HG03045 (cell line): Measurements from ENCODE around the gene TMEM181.
"Not testable (repeated sequence)": the region's sequence is repeated elsewhere in the genome, so short reads cannot be mapped to it uniquely, and the experiment has no call there.

Experiments used
- ATAC-seq: cut with Tn5 transposase; IDR thresholded peaks from one replicate; pipeline ENCODE4 v1.9.1; 2021; ENCODE audit warnings: mild to moderate bottlenecking, moderate library complexity; ENCODE audit not compliant: unreplicated experiment

Gene TMEM181

DNA sequence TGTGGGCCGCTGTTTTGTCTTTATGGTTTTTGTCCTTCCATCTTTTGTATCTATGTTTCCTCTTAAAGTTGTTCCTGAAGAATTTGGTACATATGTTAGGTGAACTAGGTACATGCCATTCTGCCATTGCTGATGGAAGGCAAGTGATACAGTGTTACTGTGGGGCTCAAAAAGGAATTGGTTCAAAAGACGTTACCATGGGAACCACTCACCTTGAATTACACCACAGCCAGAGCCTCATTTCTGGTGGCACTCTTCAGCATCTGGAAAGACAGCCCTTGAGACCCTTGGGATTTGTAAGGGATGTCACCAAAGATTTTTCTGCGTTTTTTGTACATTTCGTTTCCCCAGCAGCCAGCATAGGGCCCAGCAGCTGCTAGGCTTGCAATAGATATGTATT is 31.9 kb downstream of the TMEM181 start:
- ATAC-seq: no peak

DNA sequence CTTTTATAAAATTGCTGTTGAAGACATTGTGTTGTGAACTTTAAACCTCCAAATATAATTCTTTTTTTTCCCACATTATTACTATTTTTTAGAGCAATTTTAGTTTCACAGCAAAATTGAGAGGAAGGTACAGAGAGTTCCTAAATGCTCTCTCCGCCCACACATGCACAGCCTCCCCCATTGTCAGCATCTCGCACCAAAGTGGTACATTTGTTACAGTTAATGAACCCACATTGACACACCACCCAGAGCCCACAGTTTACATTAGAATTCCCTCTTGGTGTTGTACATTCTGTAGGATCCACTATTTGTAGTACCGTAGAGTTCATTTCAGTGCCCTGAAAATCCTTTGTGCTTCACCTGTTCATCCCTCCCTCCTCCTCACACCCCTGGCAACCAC is 33.8 kb downstream of the TMEM181 start:
- ATAC-seq: no peak

DNA sequence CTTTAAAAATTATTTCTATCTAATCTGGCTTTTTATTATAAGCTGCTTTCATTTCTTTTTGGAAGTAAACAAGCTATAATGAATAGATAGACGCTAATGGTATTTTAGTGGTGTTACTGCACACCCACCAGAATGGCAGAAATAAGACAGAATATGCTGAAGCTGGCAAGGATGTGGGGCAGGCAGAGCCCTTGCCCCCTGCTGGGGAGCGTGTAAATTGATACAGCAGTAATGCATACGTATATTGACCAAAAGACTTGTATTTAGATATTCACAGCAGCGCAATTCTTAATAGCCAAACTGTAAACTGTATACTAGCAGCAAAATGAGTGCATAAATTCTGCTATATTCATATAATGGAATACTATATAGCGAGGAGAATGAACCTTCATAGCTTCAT is 35.3 kb downstream of the TMEM181 start:
- no peak for ATAC-seq

DNA sequence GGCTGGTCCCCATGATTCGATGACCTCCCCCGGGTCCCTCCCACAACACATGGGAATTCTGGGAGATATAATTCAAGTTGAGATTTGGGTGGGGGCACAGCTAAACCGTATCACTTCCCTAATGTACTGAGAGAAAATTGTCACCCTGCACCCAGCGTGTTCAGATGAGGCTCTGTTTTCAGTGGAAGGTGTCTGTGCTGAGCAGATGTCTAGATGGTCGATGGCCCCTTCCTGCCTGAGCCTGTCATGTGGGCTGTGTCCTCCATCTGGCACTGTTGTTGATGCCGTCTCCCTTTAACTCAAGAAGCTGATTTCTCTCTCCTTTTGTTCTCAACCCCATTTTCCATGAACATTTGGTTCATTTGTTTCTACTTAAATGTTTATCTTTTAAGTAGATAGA is 37.0 kb downstream of the TMEM181 start:
- no peak for ATAC-seq

DNA sequence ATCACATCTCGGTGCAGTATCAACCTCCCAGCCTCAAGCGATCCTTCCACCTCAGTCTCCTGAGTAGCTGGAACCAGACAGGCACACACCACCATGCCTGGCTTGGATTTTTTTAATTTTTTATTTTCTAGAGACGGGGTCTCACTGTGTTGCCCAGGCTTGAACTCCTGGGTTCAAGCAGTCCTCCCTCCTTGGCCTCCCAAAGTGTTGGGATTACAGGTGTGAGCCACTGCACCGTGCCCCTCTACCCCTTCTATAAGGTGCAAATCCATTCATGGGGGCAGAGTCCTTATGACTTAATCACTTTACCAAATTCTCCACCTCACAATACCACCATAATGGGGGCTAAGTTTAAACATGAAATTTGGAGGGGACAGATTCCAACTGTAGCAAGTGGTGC is 37.7 kb downstream of the TMEM181 start:
- no peak for ATAC-seq

DNA sequence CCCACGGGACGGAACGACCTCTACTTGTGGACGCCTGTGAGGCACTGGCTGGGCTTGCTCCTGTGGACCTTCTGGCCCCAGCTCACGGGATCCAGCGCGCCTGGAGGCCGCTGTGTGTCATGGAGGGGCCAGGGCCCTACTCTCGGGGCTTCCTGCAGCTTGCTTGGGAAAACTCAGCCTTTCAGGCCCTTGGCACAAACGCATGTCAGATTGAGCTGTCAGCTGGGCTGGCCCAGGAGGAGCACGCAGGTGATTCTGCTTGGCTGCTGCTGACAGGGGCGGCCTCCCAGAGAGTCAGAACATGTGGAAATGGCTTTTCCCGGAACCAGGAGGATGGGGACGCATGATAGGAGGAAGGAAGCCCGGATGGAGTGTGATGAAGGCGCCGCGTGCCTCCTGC is 39.7 kb downstream of the TMEM181 start:
- no peak for ATAC-seq

DNA sequence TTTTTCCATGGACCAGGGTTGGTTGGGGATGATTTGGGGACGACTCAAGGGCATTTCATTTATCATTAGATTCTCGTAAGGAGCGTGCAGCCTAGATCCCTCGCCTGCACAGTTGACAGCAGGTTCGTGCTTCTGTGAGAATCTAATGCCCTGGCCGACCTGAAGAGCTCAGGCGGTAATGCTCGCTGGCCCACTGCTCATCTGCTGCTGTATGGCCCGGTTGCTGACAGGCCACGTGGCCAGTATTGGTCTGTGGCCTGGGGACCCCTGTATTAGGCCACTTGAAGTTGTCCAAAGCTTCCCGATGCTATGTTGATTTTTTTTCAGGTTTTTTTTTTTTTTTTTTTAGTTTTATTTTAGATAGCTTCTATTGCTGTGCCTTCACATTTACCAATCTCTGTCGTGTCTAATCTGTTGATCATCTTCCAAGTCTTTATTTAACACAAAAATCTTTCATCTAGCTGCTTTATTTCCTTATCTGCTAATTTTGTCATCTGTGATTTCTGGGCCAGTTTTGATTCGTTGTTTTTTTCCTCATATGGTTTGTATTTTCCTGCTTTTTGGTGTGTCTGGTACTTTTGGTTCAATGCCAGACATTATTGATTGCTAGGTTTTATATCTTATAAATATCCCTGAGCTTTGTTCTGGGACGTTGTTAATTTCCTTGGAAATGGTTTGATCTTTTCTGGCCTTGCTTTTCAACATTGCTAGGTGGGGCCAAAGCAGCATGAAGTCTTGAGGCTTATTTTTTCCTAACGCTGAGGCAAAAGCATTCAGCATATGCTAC is 43.6 kb downstream of the TMEM181 start:
- no peak for ATAC-seq

DNA sequence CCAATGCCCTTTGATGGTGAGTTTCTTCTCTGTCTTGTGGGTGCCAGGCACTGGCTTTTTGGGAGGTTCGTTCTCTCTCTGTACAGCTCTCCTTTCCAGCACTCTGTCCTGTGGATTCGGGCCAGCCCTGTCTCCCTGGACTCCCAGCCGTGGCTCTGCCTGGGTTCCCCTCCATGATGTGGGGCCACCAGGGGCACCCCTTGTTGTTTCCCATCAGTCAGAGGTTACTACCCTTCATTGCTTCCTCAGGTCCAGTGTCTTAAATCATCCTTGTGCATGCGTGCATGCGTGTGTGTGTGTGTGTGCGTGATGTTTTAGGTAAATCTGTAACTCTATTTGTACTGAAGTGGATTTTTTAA is 44.1 kb downstream of the TMEM181 start:
- ATAC-seq: no peak

DNA sequence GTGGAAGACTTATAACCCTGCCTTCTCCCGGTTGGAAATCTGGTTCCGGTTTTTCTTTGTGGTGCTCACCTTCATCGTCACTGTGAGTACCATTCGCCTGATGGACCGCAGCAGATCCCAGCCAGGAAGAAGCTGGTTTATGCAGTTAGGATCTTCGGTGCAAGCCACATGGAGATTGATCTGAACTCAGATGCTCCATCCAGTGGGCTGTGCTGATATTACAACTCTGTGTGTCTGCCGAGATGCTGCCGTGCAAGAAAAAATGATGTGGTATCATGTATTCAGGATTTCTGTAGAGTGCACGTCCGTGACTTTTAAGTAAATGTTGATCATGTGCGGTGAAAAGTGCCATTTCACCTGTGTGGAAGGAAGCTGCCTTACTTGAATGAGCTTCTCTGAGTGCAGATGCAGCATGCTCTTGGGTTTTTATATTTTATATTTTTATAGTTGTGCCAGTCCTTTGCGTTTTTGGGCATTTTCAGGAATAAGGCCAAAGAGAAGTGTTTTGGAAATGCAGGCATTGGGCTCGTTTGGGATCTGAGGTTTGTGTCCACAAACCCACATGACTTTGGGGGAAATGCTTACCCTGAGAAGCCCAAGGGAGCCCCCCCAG is 45.5 kb downstream of the TMEM181 start:
- ATAC-seq: no peak

DNA sequence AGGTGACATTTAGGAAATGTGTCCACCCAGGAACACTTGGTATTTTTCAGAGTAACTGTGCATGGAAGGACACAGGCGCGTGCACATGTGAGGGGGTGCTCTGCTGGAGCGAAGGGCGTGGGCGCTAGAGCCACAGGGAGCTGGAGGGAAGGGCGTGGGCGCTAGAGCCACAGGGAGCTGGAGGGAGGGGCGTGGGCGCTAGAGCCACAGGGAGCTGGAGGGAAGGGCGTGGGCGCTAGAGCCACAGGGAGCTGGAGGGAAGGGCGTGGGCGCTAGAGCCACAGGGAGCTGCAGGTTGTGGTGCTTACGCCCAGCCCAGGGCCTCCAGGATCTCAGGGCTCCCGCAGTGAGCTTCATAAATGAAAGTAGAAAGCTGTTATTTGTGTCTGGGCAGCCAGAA is 46.1 kb downstream of the TMEM181 start:
- not testable (repeated sequence) for ATAC-seq

DNA sequence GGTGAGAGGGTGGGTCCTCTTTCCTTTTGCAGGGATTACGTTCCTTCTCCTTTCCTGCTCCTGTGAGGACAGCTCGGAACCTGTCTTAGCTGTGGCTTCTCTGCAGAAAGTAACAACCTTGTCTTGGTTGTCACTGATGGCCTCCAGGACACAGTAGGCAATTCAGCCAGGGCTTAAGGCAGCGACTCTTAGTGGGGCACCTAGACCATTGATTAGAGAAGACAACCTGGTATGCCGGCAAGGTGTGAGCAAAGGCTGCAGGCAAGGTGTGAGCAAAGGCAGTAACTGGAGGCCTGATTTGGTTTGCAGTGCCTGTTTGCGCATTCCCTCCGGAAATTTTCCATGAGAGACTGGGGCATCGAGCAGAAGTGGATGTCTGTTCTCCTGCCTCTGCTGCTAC is 47.0 kb downstream of the TMEM181 start:
- ATAC-seq: no peak

DNA sequence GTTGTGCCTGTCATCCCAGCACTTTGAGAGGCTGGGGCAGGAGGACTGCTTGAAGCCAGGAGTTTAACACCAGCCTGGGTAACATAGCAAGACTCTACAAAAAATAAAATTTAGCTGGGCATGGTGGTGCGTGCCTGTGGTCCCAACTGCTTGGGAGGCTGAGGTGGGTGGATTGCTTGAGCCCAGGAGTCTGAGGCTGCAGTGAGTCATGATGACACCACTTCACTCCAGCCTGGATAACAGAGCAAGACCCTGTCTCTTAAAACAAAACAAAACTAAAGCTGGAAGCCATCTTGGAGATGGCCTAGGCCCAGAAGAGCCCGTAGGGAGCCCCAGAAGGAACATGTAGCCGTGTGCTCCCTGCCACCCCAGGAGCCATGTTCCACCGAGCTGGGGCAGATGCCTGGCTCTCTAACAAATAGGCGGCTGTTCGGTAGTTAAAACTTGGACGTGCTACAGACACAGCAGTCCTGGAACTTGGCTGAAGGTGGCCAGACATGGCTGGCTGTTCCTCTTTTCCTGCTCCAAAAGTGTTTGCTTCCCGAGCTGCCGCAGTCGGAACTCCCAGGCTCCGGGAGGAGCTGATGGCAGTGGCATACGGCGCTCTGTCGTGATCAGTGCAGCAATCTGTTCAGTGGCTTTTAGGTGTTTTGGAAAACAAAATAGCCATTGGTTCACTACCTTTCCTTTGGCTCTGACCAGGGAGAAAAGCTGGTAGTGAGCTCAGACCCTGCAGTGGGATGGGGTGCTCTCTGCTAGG is 47.7 kb downstream of the TMEM181 start:
- ATAC-seq: no peak

DNA sequence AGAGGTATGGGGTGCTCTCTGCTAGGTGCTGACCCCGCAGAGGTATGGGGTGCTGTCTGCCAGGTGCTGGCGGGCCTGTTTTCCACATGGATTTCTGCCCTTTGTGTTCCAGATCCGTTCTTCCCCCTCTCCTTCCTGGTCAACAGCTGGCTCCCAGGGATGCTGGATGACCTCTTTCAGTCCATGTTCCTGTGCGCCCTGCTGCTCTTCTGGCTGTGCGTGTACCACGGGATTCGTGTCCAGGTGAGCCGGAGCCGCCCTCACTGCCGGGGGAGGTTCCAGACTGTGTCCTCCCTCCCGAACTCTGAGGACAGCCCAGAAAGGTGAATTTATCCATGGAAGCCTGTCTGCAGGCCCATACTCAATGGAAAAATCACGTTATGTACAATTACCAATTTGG is 48.3 kb downstream of the TMEM181 start:
- no peak for ATAC-seq

DNA sequence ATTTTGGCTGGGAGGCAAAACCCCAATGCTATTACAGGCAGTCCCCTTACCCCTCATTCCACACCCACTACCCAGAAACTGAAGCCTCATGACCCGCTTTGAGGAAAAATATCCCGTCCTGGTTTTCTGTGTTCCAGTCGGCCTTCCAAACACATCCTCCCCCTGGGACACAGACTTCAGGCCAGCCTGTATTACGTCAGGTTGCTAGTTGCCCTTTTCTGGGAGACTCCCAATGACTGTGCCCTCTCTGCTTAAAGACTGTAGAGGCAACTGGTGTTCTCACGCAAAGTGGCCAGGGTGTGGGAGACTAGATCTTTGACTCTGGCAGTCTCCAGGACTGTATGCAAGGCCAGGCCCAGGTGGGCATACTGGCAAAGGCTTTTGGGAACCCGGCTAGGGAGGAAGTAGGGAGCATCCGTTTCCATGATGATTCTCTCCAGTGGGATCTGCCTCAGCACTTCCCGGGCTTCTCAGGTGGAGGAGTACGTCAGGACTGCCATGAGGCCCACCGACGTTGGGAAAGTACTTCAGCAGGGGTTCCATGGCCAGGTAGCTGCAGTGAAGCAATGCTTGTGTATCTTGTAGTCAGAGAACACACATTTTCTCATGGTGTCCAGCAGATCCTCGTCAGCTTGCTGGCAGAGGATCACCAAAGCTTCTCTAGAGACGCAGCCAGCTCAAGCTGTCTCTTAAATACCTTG is 49.7 kb downstream of the TMEM181 start:
- ATAC-seq: no peak

DNA sequence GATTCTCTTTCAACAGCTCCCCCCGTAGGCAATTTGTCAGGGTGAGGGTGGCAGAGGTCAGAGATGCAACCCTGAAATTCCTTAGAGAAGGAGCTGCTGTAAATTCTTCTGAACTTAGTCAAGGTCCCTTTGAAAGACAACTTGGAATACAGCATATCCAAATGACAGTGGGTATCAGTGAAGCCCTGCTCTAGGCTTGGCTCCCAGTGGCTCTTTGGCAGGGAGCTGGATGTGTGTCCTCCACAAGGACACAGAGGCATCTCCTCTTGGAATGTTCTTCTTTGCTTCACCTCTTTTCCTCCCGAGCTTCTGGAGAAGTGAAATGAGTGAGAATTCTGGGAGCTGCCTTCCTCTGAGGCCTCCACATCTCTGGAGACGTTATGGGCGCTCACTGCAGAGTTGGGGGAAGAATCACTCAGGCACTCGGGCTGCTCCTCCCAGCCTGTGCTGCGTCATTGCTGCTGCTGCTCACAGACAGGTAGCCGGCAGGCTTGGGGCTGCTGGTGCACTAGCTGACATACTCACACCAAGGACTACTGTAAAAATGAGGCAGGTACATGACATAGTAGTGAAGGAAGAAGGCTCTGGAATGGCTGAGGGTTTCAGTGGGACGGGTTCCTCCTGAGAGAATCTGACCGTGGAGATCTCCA is 50.6 kb downstream of the TMEM181 start:
- no peak for ATAC-seq

DNA sequence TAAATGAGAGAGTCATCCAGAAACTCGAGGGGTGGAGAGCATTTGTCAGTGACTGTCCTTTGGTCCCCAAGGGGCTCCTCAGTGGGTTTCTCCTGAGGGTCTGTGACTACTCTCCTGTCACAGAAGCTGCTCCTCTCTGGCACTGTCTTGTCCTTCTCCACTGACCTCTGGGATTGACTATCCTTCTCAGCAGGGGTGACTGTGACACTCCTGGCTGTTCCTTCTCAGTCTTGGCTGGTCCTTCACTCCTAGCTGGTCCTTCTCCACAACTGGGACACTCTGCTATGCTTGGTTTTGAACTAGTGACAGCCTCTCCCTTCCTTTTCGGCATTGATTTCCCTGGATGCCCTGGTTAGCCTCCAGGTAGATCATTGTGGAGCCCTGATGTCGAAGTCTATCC is 51.1 kb downstream of the TMEM181 start:
- ATAC-seq: no peak

DNA sequence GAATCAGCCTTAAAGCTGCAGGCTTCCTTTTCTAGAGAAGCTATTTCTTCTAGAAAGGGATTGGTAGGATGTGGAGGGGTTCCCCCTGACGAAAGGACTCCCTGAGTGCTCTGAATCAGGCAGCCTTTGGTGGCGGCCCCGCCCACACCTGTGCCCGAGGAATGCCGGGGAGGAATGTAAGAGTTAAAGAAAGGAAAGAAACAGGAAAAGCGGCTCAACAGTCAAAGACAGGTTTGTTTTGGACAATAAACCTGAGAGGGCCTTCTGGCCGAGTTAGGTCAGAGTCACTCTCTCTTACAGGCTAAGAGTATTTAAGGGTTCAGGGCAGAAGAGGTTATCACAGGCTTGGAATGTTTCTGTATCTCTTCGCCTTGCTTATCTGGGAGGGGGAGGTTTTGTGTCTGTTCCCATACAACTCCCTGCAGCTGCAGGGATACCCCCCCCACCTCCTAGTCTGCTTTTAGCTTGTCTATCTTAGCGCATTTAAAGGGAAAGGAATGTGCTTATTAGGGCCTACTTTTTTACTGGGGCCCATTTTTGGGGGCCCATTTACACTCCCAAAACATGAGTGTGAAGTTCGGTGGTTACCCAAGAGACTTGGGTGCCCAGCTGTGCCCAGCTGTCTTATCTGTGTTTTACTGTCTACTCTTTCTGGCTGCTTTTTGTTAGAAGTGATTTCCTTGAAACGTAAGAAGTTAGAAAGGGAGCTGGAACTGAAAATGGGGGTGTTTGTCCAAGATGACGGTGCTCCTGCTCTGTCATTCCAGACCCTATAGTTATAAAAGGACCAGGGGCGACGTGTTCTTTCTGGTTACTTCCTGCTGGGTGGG is 51.9 kb downstream of the TMEM181 start:
- no peak for ATAC-seq

DNA sequence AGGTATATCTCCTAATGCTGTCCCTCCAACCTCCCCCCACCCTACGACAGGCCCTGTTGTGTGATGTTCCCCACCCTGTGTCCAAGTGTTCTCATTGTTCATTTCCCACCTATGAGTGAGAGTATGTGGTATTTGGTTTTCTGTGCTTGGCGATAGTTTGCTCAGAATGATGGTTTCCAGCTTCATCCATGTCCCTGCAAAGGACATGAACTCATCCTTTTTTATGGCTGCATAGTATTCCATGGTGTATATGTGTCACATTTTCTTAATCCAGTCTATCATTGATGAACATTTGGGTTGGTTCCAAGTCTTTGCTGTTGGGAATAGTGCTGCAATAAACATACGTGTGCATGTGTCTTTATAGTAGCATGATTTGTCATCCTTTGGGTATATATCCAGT is 54.7 kb downstream of the TMEM181 start:
- ATAC-seq: not testable (repeated sequence)

DNA sequence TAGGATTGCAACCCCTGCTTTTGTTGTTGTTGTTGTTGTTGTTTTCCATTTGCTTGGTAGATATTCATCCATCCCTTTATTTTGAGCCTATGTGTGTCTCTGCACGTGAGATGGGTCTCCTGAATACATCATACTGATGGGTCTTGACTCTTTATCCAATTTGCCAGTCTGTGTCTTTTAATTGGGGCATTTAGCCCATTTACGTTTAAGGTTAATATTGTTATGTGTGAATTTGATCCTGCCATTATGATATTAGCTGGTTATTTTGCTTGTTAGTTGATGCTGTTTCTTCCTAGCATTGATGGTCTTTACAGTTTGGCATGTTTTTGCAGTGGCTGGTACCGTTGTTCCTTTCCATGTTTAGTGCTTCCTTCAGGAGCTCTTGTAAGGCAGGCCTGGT is 58.4 kb downstream of the TMEM181 start:
- ATAC-seq: not testable (repeated sequence)
